ENCODE results near the gene GALNT14. TPM values are rescaled to one million over a fixed set of nuclear protein-coding genes. Genes with fewer than 3 reads are reported as not detected.

The GALNT14 gene
- total and polyA plus RNA-seq, 4 donors = 0.85 to 2.8 (median 2.4) TPM

- no peak overlapping the region for H3K27ac ChIP-seq (ENCODE audit: low read depth in 1 of 2, low read length in 1 of 2)
- no peak for ATAC-seq (ENCODE audit: insufficient read depth, low FRiP score)
- peaks cover 0 to 2% (median 0%) of the 10 kb centered on the region in 3 donors for H3K27me3 ChIP-seq (ENCODE audit: control insufficient read depth in 3 of 3, insufficient read depth in 3 of 3, low read length in 2 of 3)
- no peaks in the 10 kb centered on the region for H3K36me3 ChIP-seq (ENCODE audit: control insufficient read depth in 4 of 4, insufficient read depth in 4 of 4, low read length in 4 of 4)
- TF ChIP-seq CTCF (IDR thresholded peaks at IDR 0.05; ENCODE audit: control extremely low read depth, extremely low read depth) = no peak
- H3K9me3 ChIP-seq (ENCODE audit: control insufficient read depth in 4 of 4, insufficient read depth in 3 of 4, low read length in 3 of 4) = no peaks in the 10 kb centered on the region
- no peak for DNase-seq
- H3K9ac ChIP-seq (ENCODE audit: insufficient read depth in 1 of 2, low read length in 2 of 2) = no peak overlapping the region
- 60 to 74% methylated on average over 2 of the region's 2 CpGs for WGBS, 2 donors
- no peak overlapping the region for H3K4me3 ChIP-seq
- H3K4me1 ChIP-seq (ENCODE audit: control insufficient read depth in 5 of 5, insufficient read depth in 5 of 5, low read length in 5 of 5) = no peaks in the 10 kb centered on the region
These were observed 40.2 kb downstream of the GALNT14 start for GRCh38 chr2:31097962-31098613.

DNA sequence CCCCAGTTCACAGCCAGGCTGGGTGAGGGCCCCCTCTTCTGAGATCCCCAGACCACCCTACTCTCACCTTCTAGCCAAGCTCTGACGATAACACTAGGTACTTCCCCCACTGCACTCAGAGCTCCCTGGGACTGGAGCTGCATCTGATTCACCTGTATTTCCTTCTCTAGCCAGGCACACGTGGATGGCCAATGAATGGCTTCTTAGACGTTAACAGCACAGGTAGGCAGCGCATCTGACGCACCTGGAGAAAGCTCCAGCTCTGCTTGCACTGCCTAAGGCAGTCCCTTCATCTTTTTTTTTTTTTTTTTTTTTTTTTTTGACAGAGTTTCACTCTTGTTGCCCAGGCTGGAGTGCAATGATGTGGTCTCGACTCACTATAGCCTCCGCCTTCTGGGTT lies 48.1 kb downstream of the GALNT14 start:
- ATAC-seq (ENCODE audit: insufficient read depth, low FRiP score) (no peak), DNase-seq (no peak)
- H3K27ac ChIP-seq (ENCODE audit: low read depth in 1 of 2, low read length in 1 of 2) = no peak overlapping the region
- 93 to 94% methylated on average over 7 of the region's 7 CpGs for WGBS, 2 donors
- no peaks in the 10 kb centered on the region for H3K36me3 ChIP-seq (ENCODE audit: control insufficient read depth in 4 of 4, insufficient read depth in 4 of 4, low read length in 4 of 4)
- peaks cover 0 to 2% (median 0%) of the 10 kb centered on the region in 3 donors for H3K27me3 ChIP-seq (ENCODE audit: control insufficient read depth in 3 of 3, insufficient read depth in 3 of 3, low read length in 2 of 3)
- no peak for TF ChIP-seq CTCF (IDR thresholded peaks at IDR 0.05; ENCODE audit: control extremely low read depth, extremely low read depth)
- H3K9ac ChIP-seq (ENCODE audit: insufficient read depth in 1 of 2, low read length in 2 of 2) = no peak overlapping the region
- peaks cover 0 to 6% (median 0%) of the 10 kb centered on the region in 4 donors for H3K9me3 ChIP-seq (ENCODE audit: control insufficient read depth in 4 of 4, insufficient read depth in 3 of 4, low read length in 3 of 4)
- H3K4me1 ChIP-seq (ENCODE audit: control insufficient read depth in 5 of 5, insufficient read depth in 5 of 5, low read length in 5 of 5) = peaks cover 0 to 3% (median 0%) of the 10 kb centered on the region in 5 donors
- no peak overlapping the region for H3K4me3 ChIP-seq

GRCh38 chr2:31089645-31090044 lies 48.6 kb downstream of the GALNT14 start:
- DNase-seq (no peak), ATAC-seq (ENCODE audit: insufficient read depth, low FRiP score) (no peak)
- Histone ChIP-seq H3K9ac (ENCODE audit: insufficient read depth in 1 of 2, low read length in 2 of 2) (no peak overlapping the region), H3K4me3 (no peak overlapping the region), H3K9me3 (ENCODE audit: control insufficient read depth in 4 of 4, insufficient read depth in 3 of 4, low read length in 3 of 4) (peaks cover 0 to 6% (median 0%) of the 10 kb centered on the region in 4 donors), H3K27me3 (ENCODE audit: control insufficient read depth in 3 of 3, insufficient read depth in 3 of 3, low read length in 2 of 3) (peaks cover 0 to 2% (median 0%) of the 10 kb centered on the region in 3 donors), H3K4me1 (ENCODE audit: control insufficient read depth in 5 of 5, insufficient read depth in 5 of 5, low read length in 5 of 5) (peaks cover 0 to 3% (median 0%) of the 10 kb centered on the region in 5 donors), H3K27ac (ENCODE audit: low read depth in 1 of 2, low read length in 1 of 2) (no peak overlapping the region), H3K36me3 (ENCODE audit: control insufficient read depth in 4 of 4, insufficient read depth in 4 of 4, low read length in 4 of 4) (no peaks in the 10 kb centered on the region)
- WGBS, 2 donors = 89 to 90% methylated on average over 2 of the region's 2 CpGs
- no peak for TF ChIP-seq CTCF (IDR thresholded peaks at IDR 0.05; ENCODE audit: control extremely low read depth, extremely low read depth)
